GM23338 (cell line): Measurements from ENCODE around the gene DPYD. TPM values are rescaled to one million over a fixed set of nuclear protein-coding genes. Genes with fewer than 3 reads are reported as not detected.
A peak's percentile ranks its signal among the peaks of the same experiment; 100 is the strongest.

Source experiments
- ATAC-seq: fragments of 200-7000 bp; cut with Tn5 transposase; 3 replicates; pipeline ENCODE4 v1.9.1; 2020
- DNase-seq: peaks from one replicate; pipeline ENCODE4 v3.0.0-alpha.2; 2015; ENCODE audit warnings: low spot score
- H2AFZ ChIP-seq: fragments of 200-600 bp; sonication (generic); 2 replicates; pipeline ENCODE4 v1.8.0; 2016; ENCODE audit warnings: antibody characterized with exemption, mild to moderate bottlenecking, moderate library complexity
- H3F3A ChIP-seq: fragments of 200-600 bp; sonication (generic); replicated peaks from 2 replicates; pipeline ENCODE4 v1.8.0; 2017; ENCODE audit warnings: antibody characterized with exemption, mixed run types, low read depth
- H3K27ac ChIP-seq: fragments of 200-600 bp; sonication (generic); 2 replicates; pipeline ENCODE4 v1.6.1; 2016; ENCODE audit warnings: low read depth
- H3K27me3 ChIP-seq: fragments of 200-600 bp; sonication (generic); 2 replicates; pipeline ENCODE4 v1.8.0; 2016; ENCODE audit warnings: mild to moderate bottlenecking, mixed run types, moderate library complexity; ENCODE audit not compliant: insufficient read depth
- H3K36me3 ChIP-seq: fragments of 200-600 bp; sonication (generic); 2 replicates; pipeline ENCODE4 v1.8.0; 2016; ENCODE audit warnings: mild to moderate bottlenecking; ENCODE audit not compliant: insufficient read depth
- H3K4me1 ChIP-seq: fragments of 200-600 bp; sonication (generic); 2 replicates; pipeline ENCODE4 v1.8.0; 2016; ENCODE audit warnings: mild to moderate bottlenecking, moderate library complexity; ENCODE audit not compliant: insufficient read depth
- H3K4me2 ChIP-seq: fragments of 200-600 bp; sonication (generic); 2 replicates; pipeline ENCODE4 v1.7.1; 2017; ENCODE audit warnings: mixed run types
- H3K4me3 ChIP-seq: fragments of 200-600 bp; sonication (generic); 2 replicates; pipeline ENCODE4 v1.6.1; 2016; ENCODE audit warnings: mixed run types
- H3K79me2 ChIP-seq: fragments of 200-600 bp; sonication (generic); replicated peaks from 2 replicates; pipeline ENCODE4 v1.8.0; 2017; ENCODE audit warnings: mild to moderate bottlenecking; ENCODE audit not compliant: insufficient read depth
- H3K9me2 ChIP-seq: fragments of 200-600 bp; sonication (generic); 2 replicates; pipeline ENCODE4 v1.8.0; 2017; ENCODE audit not compliant: insufficient read depth
- H4K20me1 ChIP-seq: fragments of 200-600 bp; sonication (generic); replicated peaks from 2 replicates; pipeline ENCODE4 v1.8.0; 2017; ENCODE audit warnings: mild to moderate bottlenecking; ENCODE audit not compliant: insufficient read depth
- H3K27ac Mint-ChIP-seq: 2 replicates; pipeline ENCODE4 v1.8.0; 2020; ENCODE audit warnings: inconsistent platforms, mild to moderate bottlenecking, moderate library complexity, mixed read lengths
- H3K27me3 Mint-ChIP-seq: 3 replicates; pipeline ENCODE4 v1.8.0; 2022; ENCODE audit warnings: low read depth, mild to moderate bottlenecking, moderate library complexity, mixed read lengths, inconsistent platforms; ENCODE audit not compliant: insufficient read depth, poor library complexity
- H3K36me3 Mint-ChIP-seq: 3 replicates; pipeline ENCODE4 v1.8.0; 2021; ENCODE audit warnings: low read depth, mild to moderate bottlenecking, inconsistent platforms, moderate library complexity, mixed read lengths
- H3K4me1 Mint-ChIP-seq: 3 replicates; pipeline ENCODE4 v1.8.0; 2020; ENCODE audit warnings: mild to moderate bottlenecking, inconsistent platforms, mixed read lengths
- H3K4me3 Mint-ChIP-seq: 3 replicates; pipeline ENCODE4 v1.8.0; 2021; ENCODE audit warnings: moderate library complexity, mild to moderate bottlenecking, inconsistent platforms, mixed read lengths
- H3K9me3 Mint-ChIP-seq: 3 replicates; pipeline ENCODE4 v1.8.0; 2020; ENCODE audit warnings: moderate library complexity, mild to moderate bottlenecking, inconsistent platforms, mixed read lengths
- CREB1 ChIP-seq: fragments of 250-450 bp; sonication (Bioruptor Pico); IDR thresholded peaks from 2 replicates; pipeline ENCODE4 v1.5.0; 2020; ENCODE audit warnings: low read depth, mild to moderate bottlenecking, moderate library complexity
- EZH2 ChIP-seq: fragments of 200-600 bp; sonication (generic); IDR thresholded peaks from one replicate; pipeline ENCODE4 v1.8.0; 2017; ENCODE audit warnings: antibody characterized with exemption, mild to moderate bottlenecking, low read depth; ENCODE audit not compliant: unreplicated experiment
- EZH2phosphoT487 ChIP-seq: fragments of 200-600 bp; sonication (generic); IDR thresholded peaks from one replicate; pipeline ENCODE4 v1.8.1; 2018; ENCODE audit warnings: antibody characterized with exemption; ENCODE audit not compliant: unreplicated experiment
- NANOG ChIP-seq: IDR thresholded peaks from 2 replicates; pipeline ENCODE4 v1.6.1; 2016; ENCODE audit warnings: antibody characterized with exemption, borderline replicate concordance
- POLR2AphosphoS5 ChIP-seq: IDR thresholded peaks from 2 replicates; pipeline ENCODE4 v1.6.1; 2016; ENCODE audit warnings: antibody characterized with exemption, low read depth
- STAT1 ChIP-seq: IDR thresholded peaks from one replicate; pipeline ENCODE4 v1.6.1; 2016; ENCODE audit warnings: antibody characterized with exemption; ENCODE audit not compliant: unreplicated experiment
- ZNF114 ChIP-seq: fragments of 250-450 bp; sonication (Bioruptor Pico); IDR thresholded peaks from 2 replicates; pipeline ENCODE4 v1.5.0; 2020; ENCODE audit warnings: mild to moderate bottlenecking, moderate library complexity
- ZNF331 ChIP-seq: fragments of 250-450 bp; sonication (Bioruptor Pico); IDR thresholded peaks from 2 replicates; pipeline ENCODE4 v1.5.0; 2020; ENCODE audit warnings: low read depth, mild to moderate bottlenecking, moderate library complexity
- polyA plus RNA-seq: library from polyadenylated mRNA; unstranded; fragments of >200 nt; fragmentation: Nextera tagmentation; extraction: Ambion mirVana; gene quantifications from 2 replicates; pipeline ENCODE4 v1.2.1, GENCODE V29; 2016
- total RNA-seq: library from RNA; depleted of rRNA; stranded (reverse); fragments of >200 nt; shearing (Covaris generic); gene quantifications from 2 replicates; pipeline ENCODE4 v1.2.3, GENCODE V29; 2014
- TF ChIP-seq, protein P1 (sequence below), 2 experiments: fragments of 200-600 bp in 1 of 2; sonication (generic) in 1 of 2; conservative IDR thresholded peaks; 2 replicates each; pipeline versions ENCODE4 v1.5.1 to v1.6.1; 2016 to 2017; ENCODE audit warnings: antibody characterized with exemption in 2 of 2, low read depth in 2 of 2, mild to moderate bottlenecking in 2 of 2, moderate library complexity in 1 of 2
- TF ChIP-seq, protein P2 (sequence below): IDR thresholded peaks from 2 replicates; pipeline ENCODE4 v1.6.1; 2016; ENCODE audit warnings: antibody characterized with exemption
- TF ChIP-seq, protein P3 (sequence below): IDR thresholded peaks from one replicate; pipeline ENCODE4 v1.6.1; 2018; ENCODE audit warnings: antibody characterized with exemption; ENCODE audit not compliant: unreplicated experiment
- TF ChIP-seq, protein P4 (sequence below): fragments of 250-450 bp; sonication (Bioruptor Pico); IDR thresholded peaks from 2 replicates; pipeline ENCODE4 v1.5.0; 2020; ENCODE audit warnings: mild to moderate bottlenecking, moderate library complexity

Gene DPYD
- total and polyA plus RNA-seq, 2 experiments from 2014 or later, result 0.50 to 1.6 TPM

DNA sequence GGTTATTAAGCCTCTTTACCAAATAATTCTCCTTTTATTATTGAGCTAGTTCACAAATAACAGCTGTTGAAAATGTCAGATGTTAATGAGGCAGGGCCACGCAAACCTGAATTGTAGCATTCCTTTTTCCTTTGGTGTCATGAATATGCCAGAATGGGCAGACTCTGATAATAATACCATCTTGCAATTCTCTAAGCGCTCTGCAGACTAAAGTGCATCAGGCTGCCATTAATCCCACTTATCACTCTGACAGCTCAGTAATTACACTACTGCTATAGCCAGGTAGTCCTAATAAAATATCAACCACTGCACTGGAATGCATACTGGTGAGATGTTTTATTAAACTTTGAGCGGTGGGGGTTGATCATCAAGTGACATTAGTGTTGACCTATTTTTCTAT is 177.7 kb downstream of the DPYD start:
- ATAC-seq (no peak), DNase-seq (peak; percentile 25)
- no peaks in the 10 kb centered on the region for H3K36me3 ChIP-seq
- Mint-ChIP-seq H3K27ac (no peak overlapping the region), H3K27me3 (peaks cover 2% of the 10 kb centered on the region), H3K36me3 (no peaks in the 10 kb centered on the region), H3K9me3 (no peaks in the 10 kb centered on the region; the same call in 2 of the 3 replicates), H3K4me1 (peaks cover 17% of the 10 kb centered on the region), H3K4me3 (no peak overlapping the region)
- H3F3A ChIP-seq, result no peaks in the 10 kb centered on the region
- peaks cover 10% of the 10 kb centered on the region; the same call in 1 of the 2 replicates for H3K4me1 ChIP-seq
- TF ChIP-seq ZNF331 (no peak), NANOG (no peak), ZNF114 (CRISPR knock-in tag) (no peak), POLR2AphosphoS5 (no peak), CREB1 (CRISPR knock-in tag) (no peak), STAT1 (no peak), EZH2phosphoT487 (no peak), EZH2 (no peak)
- TF ChIP-seq, protein P1, sequence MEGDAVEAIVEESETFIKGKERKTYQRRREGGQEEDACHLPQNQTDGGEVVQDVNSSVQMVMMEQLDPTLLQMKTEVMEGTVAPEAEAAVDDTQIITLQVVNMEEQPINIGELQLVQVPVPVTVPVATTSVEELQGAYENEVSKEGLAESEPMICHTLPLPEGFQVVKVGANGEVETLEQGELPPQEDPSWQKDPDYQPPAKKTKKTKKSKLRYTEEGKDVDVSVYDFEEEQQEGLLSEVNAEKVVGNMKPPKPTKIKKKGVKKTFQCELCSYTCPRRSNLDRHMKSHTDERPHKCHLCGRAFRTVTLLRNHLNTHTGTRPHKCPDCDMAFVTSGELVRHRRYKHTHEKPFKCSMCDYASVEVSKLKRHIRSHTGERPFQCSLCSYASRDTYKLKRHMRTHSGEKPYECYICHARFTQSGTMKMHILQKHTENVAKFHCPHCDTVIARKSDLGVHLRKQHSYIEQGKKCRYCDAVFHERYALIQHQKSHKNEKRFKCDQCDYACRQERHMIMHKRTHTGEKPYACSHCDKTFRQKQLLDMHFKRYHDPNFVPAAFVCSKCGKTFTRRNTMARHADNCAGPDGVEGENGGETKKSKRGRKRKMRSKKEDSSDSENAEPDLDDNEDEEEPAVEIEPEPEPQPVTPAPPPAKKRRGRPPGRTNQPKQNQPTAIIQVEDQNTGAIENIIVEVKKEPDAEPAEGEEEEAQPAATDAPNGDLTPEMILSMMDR (conservative IDR thresholded peaks at IDR 0.05; ENCODE audit: low read depth in 2 of 2), result no peak
- TF ChIP-seq, protein P2, sequence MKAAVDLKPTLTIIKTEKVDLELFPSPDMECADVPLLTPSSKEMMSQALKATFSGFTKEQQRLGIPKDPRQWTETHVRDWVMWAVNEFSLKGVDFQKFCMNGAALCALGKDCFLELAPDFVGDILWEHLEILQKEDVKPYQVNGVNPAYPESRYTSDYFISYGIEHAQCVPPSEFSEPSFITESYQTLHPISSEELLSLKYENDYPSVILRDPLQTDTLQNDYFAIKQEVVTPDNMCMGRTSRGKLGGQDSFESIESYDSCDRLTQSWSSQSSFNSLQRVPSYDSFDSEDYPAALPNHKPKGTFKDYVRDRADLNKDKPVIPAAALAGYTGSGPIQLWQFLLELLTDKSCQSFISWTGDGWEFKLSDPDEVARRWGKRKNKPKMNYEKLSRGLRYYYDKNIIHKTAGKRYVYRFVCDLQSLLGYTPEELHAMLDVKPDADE, result no peak
- TF ChIP-seq, protein P3, sequence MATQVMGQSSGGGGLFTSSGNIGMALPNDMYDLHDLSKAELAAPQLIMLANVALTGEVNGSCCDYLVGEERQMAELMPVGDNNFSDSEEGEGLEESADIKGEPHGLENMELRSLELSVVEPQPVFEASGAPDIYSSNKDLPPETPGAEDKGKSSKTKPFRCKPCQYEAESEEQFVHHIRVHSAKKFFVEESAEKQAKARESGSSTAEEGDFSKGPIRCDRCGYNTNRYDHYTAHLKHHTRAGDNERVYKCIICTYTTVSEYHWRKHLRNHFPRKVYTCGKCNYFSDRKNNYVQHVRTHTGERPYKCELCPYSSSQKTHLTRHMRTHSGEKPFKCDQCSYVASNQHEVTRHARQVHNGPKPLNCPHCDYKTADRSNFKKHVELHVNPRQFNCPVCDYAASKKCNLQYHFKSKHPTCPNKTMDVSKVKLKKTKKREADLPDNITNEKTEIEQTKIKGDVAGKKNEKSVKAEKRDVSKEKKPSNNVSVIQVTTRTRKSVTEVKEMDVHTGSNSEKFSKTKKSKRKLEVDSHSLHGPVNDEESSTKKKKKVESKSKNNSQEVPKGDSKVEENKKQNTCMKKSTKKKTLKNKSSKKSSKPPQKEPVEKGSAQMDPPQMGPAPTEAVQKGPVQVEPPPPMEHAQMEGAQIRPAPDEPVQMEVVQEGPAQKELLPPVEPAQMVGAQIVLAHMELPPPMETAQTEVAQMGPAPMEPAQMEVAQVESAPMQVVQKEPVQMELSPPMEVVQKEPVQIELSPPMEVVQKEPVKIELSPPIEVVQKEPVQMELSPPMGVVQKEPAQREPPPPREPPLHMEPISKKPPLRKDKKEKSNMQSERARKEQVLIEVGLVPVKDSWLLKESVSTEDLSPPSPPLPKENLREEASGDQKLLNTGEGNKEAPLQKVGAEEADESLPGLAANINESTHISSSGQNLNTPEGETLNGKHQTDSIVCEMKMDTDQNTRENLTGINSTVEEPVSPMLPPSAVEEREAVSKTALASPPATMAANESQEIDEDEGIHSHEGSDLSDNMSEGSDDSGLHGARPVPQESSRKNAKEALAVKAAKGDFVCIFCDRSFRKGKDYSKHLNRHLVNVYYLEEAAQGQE, result no peak
- TF ChIP-seq, protein P4, sequence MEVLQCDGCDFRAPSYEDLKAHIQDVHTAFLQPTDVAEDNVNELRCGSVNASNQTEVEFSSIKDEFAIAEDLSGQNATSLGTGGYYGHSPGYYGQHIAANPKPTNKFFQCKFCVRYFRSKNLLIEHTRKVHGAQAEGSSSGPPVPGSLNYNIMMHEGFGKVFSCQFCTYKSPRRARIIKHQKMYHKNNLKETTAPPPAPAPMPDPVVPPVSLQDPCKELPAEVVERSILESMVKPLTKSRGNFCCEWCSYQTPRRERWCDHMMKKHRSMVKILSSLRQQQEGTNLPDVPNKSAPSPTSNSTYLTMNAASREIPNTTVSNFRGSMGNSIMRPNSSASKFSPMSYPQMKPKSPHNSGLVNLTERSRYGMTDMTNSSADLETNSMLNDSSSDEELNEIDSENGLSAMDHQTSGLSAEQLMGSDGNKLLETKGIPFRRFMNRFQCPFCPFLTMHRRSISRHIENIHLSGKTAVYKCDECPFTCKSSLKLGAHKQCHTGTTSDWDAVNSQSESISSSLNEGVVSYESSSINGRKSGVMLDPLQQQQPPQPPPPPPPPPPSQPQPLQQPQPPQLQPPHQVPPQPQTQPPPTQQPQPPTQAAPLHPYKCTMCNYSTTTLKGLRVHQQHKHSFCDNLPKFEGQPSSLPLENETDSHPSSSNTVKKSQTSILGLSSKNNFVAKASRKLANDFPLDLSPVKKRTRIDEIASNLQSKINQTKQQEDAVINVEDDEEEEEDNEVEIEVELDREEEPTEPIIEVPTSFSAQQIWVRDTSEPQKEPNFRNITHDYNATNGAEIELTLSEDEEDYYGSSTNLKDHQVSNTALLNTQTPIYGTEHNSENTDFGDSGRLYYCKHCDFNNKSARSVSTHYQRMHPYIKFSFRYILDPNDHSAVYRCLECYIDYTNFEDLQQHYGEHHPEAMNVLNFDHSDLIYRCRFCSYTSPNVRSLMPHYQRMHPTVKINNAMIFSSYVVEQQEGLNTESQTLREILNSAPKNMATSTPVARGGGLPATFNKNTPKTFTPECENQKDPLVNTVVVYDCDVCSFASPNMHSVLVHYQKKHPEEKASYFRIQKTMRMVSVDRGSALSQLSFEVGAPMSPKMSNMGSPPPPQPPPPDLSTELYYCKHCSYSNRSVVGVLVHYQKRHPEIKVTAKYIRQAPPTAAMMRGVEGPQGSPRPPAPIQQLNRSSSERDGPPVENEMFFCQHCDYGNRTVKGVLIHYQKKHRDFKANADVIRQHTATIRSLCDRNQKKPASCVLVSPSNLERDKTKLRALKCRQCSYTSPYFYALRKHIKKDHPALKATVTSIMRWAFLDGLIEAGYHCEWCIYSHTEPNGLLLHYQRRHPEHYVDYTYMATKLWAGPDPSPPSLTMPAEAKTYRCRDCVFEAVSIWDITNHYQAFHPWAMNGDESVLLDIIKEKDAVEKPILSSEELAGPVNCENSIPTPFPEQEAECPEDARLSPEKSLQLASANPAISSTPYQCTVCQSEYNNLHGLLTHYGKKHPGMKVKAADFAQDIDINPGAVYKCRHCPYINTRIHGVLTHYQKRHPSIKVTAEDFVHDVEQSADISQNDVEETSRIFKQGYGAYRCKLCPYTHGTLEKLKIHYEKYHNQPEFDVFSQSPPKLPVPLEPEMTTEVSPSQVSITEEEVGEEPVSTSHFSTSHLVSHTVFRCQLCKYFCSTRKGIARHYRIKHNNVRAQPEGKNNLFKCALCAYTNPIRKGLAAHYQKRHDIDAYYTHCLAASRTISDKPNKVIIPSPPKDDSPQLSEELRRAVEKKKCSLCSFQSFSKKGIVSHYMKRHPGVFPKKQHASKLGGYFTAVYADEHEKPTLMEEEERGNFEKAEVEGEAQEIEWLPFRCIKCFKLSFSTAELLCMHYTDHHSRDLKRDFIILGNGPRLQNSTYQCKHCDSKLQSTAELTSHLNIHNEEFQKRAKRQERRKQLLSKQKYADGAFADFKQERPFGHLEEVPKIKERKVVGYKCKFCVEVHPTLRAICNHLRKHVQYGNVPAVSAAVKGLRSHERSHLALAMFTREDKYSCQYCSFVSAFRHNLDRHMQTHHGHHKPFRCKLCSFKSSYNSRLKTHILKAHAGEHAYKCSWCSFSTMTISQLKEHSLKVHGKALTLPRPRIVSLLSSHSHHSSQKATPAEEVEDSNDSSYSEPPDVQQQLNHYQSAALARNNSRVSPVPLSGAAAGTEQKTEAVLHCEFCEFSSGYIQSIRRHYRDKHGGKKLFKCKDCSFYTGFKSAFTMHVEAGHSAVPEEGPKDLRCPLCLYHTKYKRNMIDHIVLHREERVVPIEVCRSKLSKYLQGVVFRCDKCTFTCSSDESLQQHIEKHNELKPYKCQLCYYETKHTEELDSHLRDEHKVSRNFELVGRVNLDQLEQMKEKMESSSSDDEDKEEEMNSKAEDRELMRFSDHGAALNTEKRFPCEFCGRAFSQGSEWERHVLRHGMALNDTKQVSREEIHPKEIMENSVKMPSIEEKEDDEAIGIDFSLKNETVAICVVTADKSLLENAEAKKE (CRISPR knock-in tag), result no peak
- no peak overlapping the region for H3K4me2 ChIP-seq
- no peaks in the 10 kb centered on the region for H3K9me2 ChIP-seq
- H3K4me3 ChIP-seq, result no peak overlapping the region
- no peaks in the 10 kb centered on the region for H3K27me3 ChIP-seq
- H3K27ac ChIP-seq, result no peak overlapping the region
- no peaks in the 10 kb centered on the region for H3K79me2 ChIP-seq
- H4K20me1 ChIP-seq, result no peaks in the 10 kb centered on the region
- no peak overlapping the region for H2AFZ ChIP-seq
